SKM-1 treated with dmso at 0.1 percent for 144 hours (cell line): ENCODE measurements around the gene ENPP6.
"Not testable (repeated sequence)": the region's sequence is repeated elsewhere in the genome, so short reads cannot be mapped to it uniquely, and the experiment has no call there.

Experiments used
- DNase-seq: peaks from one replicate; lab custom pipeline; 2025; ENCODE audit not compliant: unreplicated experiment; lab: John Stamatoyannopoulos, UW

Gene ENPP6

DNA sequence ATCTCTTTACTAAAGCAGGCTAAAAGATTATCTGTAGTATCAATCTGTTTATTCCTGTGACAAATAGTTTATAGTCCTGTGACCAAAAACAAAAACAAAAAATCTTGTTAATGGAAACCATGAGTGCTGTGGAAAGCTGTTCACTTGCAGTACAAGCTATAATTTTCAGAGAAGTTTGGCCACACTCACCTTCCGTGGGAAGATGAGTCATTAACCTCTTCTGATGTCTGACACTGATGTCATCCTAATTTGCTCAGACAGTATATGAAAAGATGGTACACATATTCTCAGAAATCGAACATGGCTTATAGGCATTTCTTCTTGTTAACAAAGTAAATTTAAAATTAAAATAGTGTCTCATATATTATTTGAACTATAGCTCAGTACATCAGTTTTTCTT lies 19.9 kb upstream of the ENPP6 start:
- no peak for DNase-seq

DNA sequence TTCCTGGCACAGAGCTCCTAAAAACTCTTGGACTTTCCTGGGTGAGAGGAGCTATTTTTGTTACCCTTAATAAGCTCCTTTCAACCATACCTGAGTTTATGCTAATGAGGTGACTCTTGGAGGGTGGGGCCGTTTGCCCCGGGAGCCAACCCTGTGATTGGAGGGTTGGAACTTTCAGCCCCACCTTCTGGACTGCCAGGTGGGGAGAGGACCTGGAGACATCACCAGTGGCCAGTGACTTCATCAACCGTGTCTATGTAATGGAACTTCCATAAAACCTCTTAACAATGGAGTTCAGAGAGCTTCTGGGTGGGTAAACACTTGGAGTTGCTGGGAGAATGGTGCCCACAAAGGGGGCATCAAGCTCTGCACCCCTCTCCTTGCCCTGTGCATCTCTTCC lies 17.9 kb upstream of the ENPP6 start:
- no peak for DNase-seq

DNA sequence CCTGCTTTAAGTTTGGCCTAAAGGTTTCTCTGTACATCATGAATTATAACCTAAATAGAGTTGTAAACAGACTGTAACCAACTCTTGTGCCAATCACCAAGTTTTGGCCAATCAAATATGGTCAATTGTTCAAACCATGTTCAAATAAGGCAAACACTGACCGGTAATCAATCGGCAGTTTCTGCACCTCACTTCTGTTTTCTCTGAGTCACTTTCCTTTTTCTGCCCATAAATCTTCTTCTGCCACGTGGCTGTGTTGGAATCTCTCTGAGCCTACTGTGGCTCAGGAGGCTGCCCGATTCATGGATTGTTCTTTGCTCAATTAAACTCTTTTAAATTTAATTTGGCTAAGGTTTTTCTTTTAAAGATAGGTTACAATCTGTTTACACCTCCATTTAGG lies 16.5 kb upstream of the ENPP6 start:
- no peak for DNase-seq

DNA sequence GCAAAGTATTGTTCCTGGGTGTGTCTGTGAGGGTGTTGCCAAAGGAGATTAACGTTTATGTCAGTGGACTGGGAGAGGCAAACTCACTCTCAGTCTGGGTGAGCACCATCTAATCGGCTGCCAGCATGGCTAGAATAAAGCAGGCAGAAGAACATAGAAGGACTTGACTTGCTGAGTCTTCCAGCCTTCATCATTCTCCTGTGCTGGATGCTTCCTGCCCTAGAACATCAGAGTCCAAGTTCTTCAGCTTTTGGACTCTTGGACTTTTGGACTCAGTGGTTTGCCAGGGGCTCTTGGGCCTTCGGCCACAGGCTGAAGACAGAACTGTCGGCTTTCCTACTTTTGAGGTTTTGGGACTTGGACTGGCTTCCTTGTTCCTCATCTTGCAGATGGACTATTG lies 15.3 kb upstream of the ENPP6 start:
- DNase-seq, result no peak

DNA sequence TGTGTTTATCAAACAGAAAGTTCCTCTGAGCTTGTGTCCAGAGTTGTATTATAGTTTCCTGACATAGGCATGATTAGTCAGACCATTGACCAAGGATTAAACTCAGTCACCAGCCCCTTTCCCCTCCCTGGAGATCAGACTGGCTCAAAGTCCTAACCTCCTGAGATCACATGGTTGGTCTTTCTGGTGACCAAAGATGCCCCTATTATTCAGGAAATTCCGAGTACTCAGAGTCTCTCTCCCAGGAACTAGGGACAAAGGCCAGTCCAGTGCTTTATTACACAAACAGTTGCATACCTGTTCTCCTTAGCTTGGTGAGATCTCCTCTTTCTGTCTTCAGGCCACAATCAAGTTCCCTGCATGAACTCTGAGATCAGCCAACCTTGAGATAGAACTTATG lies 14.5 kb upstream of the ENPP6 start:
- no peak for DNase-seq

DNA sequence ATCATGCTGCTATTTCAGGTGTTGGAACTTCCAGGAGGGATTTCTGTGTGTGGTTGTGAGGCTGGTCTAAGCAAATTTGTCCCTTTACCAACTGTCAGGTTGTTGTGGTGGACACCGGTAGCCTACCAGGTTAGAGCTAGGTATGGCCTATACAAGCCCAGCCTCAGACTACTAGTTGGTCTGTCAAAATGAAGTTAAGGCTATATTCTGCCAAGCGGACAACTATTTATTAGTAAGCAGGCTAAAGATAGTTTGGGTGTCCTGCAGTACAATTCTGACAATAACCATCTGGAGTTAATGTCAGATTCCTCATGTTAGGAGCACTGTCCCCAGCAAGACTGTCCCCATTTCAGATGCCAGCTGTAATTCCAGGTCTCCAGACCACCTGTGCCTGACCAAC lies 13.9 kb upstream of the ENPP6 start:
- DNase-seq, result no peak

DNA sequence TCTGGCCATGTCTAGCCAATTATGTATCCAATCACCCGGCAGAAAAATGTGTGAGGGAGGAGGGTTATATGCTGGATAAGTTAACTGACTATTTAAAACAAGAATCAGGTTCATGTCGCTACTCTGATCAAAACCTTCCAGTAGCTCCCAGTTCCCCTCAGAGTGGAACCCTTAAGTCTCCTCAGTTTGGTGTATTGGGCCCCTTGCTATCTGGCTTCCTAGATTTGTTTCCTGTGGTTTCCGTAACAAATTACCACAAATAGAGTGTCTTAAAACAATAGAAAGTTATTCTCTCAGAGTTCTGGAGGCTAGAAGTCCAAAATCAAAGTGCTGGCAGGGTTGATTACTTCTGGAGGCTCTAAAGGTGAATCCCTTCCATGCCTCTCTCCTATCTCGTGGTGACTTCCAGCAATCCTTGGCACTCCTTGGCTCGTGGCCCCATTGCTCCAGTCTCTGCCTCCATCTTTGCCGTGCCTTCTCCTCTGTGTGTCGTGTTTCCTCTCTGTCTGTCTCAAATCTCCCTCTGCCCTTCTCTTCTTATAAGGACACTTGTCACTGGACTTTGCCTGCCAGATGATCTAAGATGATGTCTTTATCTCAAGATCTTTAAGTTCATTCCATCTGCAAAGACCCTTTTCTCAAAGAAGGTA lies 10.5 kb upstream of the ENPP6 start:
- no peak for DNase-seq

DNA sequence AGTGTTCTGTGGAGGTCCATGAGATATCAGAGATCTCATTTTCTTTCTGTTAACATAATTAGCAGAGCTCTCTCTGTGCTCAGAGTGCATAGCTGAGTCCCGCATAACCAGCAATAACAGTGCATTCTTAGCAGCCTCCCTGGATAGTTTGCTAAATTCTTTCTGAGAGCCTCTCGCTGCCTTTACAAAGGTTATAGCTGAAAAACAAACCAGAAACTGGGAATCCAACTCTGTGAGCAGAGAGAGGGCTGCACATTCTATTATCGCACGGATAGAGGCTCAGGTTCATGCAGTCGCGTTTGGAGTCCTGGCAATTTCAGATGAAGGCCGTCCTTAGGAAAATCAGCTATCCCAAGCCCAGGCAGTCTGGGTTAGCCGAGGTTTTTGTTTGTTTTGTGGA lies 1.2 kb downstream of the ENPP6 start:
- DNase-seq, result no peak

DNA sequence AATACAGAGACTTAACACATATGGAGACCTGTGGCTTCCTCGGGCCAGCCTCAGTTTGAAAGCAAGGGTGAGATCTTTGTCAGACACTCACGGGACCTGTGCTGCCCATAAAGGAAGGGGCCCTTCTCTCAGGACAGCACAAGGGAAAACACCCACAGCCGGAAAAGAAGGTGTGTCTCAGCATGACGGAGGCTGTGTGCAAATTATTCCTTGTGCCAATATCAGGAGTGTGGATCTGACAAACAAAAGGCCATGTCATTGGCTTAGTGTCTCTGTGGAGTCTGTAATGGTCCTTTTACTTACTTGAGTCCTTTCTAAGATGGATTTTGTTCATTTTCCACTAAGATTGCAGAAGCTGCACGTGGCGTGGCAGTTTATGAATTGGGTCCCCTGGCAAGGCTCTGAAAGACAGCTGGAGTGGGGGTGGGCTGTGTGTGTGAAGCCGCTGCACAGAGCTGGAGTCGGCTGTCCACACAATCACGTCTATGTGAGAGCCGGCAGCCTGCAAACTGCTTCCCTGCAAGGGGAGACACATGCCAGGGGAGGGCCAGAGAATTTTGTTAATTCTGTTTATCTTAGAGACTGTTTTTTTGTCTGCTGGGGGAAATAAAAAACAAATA lies 1.9 kb downstream of the ENPP6 start:
- no peak for DNase-seq

DNA sequence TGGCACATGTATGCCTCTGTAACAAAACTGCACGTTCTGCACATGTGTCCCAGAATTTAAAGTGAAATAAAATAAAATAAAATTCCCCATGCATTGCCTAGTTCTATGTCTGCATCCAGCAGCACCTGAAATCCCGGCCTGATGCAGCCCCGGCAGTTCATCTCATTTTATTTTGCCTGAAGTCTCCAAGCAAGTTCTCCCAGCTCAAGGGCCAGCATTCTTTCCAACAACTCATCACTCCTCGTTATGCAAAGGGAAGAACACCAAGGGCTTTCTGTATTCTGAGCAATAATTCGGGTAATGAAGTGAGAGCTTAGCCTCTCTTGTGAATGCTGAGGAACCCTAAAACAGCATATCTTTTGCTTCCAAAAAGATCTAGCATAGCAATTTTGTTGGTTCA lies 2.7 kb downstream of the ENPP6 start:
- DNase-seq, result no peak

DNA sequence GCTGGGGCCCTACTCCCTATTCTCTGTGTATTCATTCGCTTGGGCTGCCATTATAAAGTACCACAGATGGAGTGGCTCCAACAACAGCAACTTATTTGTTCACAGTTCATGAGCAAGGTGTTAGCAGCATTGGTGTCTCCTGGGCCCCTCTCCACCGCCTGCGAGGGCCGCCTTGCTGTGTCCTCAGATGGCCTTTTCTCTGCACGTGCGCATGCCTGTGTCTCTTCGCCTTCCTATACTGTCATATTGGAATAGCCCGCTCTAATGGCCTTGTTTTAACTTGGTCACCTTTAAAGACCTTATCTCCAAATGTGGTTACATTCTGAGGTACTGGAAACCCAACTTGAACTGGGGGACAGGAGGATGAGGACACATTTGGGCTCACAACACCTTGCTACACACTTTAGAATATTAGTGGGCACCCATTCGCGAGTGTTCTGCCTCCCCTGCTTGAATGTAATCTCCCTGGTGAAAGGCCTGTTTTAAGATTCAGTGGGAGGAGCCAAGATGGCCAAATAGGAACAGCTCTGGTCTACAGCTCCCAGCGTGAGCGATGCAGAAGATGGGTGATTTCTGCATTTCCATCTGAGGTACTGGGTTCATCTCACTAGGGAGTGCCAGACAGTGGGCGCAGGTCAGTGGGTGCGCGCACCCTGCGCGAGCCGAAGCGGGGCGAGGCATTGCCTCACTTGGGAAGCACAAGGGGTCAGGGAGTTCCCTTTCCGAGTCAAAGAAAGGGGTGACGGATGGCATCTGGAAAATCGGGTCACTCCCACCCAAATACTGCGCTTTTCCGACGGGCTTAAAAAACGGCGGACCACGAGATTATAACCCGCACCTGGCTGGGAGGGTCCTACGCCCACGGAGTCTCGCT lies 9.7 kb downstream of the ENPP6 start:
- DNase-seq, result not testable (repeated sequence)

DNA sequence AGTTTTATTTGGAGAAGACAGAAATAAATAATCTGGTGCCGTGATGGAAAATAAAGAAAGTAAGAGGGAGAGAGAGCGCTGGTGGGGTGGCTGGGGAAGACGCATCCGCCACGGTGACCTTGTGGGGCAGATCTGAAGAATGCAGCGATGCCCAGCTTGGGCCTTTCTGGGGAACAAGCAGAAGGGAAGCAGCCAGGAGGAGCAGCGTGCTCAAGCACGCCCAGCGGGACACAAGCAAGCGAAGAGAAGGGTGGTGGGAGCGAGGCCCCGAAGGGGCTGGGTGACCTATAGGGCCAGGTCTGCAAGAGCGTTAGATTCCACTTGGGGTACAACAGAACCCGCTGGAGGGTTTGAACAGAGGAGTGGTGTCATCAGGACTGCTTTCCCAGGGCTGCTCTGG lies 12.4 kb downstream of the ENPP6 start:
- DNase-seq, result no peak

DNA sequence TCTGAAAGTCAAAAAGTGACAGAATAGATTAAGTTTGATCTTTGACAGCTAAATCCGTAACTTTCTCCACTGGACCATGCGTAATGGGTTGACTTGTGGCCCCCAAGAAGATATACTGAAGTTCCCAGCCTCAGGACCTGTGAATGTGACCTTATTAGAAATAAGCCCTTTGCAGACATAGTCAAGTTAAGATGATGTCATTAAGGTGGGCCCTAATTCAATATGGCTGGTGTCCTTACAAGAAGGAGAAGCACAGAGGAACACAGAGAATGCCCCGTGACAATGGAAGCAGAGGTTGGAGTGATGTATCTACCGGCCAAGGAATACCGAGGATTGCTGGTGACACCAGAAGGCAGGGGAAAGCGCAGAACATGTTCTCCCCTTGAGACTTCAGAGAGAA lies 14.4 kb downstream of the ENPP6 start:
- DNase-seq, result no peak

DNA sequence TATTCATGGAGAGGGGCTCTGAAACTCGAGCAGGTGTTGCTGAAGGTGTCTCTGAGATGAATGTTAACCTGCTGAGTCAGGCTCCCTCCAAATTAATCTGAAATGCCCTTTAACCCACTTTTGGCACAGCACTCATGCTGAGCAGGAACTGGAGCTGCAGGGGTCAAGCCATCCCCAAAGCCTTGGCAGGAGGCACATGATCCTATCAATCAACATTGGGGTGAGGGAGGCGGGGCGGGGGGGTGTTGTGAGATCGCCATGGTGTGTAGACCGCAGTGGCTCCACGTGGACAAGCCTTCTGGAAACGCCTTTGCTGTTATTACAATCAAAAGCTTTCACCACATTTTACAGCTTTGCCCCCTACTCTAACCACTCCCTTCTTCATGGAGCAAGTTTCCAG lies 16.5 kb downstream of the ENPP6 start:
- no peak for DNase-seq

DNA sequence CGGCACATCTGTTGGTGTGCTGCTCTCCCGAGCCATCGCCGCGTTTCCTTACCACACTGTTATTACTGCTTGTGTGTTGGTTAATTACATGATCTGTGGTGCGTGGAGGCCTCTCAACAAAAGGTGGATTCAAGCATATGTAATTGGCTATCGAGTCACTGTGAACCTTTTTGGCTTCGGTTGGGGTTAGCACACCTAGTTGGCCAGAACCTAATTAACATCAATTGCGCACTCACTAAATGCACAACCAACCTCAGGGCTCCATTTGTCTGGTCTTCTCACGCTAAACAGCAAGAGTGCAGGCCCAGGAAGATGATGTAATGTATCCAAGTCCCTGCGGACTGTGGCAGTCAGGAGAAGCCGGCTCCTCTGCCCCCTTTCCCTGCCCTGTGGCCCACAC lies 17.4 kb downstream of the ENPP6 start:
- no peak for DNase-seq

DNA sequence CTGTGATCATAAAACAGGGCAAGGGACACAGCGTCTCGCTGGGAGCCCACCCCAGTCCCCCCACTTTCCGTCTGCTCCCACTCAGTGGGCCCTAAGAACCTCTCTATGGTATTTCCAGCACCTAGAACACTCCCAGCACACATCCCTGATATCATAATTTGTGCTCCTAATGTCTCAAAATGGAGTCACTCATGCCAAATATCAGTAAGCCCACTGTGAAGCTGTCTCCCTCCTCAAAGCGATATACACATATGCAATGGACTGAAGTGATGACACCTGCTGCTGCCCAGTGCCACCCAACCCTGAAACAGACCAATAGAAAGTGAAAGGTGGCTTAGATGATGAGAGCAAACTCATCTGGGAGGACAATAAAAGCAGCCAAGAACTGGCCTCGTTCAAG lies 17.9 kb downstream of the ENPP6 start:
- no peak for DNase-seq

DNA sequence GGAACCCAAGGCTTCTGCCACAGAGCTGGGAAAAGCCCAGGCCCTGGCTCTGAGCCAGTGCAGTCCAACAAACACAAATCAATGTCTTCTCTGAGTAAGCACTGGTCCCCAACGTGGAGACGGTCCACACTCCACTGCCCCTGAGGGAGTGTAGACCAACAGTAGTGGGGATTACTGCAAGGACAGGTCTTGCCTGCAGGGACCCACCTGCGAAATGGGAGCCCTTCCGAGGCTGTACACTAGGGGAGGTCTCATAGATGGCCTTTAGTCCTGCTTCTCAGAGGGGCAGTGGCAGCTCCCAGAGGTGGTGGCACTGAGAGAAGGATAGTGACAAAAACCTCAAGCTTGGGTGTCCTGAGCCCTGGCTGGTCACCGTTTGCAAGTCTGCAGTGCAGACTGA lies 19.5 kb downstream of the ENPP6 start:
- no peak for DNase-seq

DNA sequence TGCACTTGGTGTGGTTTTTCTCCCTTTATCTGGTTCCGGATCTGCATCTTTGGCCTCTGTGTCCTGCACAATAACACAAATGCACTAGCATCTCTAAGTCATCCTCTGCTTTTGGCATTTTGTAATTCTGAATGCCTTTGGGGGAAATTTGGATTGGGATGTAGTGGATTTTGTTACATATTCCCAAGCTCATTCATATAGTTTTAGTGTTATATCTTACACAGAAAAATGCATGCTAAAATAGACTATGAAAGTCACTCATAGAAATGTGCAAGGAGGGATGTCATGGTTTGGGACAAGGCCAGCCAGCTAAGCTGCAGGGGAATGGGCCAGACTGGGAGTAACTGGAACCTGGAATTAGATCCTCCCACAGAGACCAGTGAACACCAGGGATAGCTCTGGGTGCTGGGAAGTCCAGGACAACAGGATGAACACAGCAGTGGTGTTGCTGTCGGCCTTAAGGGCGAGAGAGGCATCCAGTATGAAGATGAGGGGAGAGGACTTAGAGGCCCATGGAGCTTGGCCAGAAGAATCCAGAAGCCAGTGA lies 20.1 kb downstream of the ENPP6 start:
- no peak for DNase-seq

DNA sequence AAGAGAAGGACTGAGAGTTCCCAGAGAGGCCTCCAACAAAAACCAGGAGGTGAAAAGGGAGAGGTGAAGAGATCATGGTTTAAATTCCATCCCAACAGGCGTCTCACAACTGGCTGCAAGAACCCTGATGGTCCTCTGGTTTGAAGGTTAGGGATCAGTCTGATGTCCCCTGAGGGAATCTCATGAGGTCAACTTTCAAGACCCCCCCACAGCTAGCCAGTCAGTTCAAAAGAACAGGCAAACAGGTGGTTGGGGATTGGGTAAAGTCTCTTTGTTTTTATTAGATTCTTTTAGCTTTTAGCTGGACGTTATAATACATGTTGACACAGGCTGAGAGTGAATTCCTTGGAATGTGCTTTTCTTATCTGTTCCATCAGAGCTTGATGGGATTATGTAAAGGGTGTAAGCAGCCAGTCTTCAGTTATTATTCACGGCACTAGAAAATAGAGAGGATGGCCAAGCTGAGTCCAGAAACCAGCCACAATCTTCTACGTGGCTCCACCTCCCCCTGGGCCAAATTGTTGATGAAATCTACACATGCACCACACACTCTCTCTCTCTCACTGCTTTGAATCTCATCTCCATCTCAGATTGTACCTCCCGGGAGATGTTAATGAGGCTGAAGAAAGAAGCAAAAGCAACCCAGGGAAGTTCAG lies 20.8 kb downstream of the ENPP6 start:
- no peak for DNase-seq

DNA sequence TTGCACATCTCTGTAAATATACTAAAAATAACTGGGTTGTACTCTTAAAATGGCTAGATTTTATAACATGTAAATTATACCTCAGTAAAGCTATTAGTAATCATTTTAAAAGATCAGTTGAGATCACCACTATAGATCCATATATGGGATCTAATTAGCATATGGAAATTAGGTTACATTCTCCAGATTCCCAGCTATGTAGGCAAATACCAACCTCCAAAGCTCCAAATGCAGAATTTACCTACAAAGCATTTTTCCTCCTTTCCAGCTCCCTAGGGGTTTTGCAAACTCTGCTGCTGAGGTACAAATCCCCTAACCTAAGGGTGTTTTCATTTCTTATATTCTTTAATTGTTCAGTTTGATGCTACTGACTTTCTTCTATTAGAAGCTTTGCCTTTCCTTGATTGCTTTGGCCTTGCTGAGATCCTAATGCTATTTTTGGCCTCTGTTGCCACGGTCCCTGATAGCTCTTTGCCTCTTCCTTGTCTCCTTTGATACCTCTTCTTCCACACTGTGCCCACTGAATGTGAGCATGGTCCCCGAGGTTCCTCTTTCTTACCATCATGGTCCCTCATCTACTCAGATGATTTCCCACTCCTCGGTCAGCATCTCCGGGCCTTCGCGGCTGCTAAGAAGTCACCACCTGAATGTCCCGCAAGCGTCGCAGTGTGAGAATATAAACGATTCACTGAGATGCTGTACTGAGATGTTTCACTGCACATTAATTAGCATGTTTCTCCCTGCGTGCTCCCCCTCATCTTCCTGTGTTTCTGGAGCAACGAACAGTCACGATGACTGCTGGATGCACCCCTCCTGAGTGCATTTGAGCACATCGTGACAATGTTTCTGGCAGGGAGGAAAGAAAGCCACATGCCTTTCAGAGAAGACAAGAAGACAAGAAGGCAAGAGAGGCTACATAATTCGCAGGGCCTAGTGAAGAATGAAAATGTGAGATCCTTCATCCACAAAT lies 23.8 kb downstream of the ENPP6 start:
- no peak for DNase-seq
